ENCODE results near the gene JOSD1.
A peak's percentile ranks its signal among the peaks of the same experiment; 100 is the strongest.

Gene JOSD1

DNA sequence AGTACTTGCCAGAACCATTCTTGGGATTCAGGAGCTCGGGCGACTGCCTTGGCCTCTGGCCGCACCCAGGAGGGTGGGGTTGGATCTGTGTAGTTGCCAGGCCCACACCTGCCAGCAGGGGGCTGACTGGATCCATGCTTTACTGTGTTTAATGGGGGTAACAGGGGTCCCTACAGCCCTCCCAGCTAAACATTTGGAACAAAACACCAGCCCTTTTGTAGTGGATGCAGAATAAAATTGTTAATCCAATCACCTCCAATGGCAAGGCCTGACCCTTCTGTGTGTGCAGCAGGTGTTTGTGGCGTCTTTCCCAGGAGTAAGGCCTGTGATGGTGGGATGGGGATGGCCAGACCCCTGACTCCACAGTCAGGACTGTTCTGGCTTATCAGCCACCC, 32.6 kb upstream of the JOSD1 start:
- peak; percentile 37 for DNase-seq (ENCODE audit: low spot score)

DNA sequence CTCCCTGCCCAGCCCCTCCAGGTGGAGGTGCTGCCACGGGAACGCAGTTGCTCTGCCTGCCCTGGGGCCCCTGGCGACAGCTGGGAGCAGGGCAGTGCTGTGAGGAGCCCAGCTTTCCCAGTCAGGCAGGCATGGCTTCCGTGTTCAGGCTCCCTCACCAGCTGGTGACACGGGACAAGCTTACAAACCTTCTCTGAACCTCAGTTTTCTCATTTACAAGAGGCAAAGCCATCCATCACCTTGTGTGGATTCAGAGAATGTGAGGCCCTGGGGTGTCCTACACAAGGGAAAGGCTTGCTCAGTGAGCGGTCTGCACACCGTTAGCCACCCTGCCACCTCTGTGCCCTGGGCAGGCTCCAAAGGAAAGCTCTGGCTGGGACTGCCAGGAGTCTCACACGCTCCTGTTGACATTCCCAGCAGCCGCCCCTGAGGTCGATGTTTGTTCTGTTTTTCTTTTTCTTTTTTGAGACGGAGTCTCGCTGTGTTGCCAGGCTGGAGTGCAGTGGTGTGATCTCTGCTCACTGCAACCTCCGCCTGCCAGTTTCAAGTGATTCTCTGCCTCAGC, 31.6 kb upstream of the JOSD1 start:
- no peak for DNase-seq (ENCODE audit: low spot score)

DNA sequence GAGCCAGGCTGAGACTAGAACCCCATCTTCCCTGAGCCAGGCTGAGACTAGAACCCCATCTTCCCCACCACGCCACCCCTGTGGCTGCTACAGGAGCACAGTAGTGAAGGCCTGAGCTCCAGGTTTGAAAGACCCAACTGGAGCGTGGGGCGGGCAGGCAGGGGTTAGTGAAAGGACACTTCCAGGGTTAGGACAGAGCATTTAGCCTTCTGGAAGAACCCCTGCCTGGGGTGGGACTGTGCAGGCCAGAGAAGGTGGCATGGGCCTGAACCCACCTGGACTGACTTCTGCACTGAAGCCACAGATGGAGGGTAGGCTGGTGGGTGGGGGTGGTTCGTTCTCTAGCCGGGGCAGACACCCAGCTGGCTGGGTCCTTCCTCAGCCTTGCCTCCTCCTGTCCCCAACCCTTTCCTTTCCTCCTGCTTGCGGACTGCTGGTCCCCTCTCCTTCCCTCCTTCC, 31.0 kb upstream of the JOSD1 start:
- DNase-seq (ENCODE audit: low spot score), result no peak

DNA sequence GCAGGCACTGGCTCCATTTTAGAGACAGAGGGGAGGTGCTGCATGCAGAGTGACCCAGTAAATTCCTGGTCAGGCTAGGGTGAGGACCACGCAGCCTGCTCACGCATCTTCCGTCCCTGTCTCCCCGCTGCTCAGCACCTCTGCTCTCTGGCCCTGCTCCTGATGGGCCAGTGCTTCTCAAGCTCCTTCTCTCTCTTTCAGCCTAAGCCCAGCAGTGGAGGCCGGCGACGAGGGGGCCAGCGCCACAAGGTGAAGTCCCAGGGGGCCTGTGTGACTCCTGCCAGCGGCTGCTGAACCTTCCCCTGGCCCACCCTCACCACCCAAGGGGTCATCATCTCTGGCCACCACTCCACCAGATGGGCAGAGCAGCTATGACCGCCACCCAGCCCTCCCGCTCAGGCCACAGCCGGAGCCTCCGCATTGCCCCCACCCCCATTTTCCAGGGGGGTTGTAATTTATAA, 29.7 kb upstream of the JOSD1 start:
- no peak for DNase-seq (ENCODE audit: low spot score)

DNA sequence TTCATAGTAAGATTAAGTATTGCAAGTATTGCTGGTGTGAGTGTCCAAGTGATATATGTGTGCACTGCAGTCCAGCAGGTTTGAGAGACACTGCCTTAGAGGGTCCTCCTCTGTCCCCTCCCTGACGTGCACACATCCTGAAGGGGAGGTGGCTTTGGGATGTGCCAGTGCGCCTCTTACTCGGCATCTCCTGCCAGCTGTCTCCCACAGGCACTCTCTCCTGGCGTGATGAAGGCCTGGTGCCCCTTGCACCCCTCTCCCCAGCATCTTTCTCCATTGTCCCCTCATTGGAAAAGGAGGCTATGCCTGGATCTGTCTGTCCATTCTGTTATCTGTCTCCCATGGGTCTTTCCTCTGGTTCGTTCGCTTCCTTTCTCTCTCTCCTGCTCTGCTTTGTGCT, 29.2 kb upstream of the JOSD1 start:
- no peak for DNase-seq (ENCODE audit: low spot score)

DNA sequence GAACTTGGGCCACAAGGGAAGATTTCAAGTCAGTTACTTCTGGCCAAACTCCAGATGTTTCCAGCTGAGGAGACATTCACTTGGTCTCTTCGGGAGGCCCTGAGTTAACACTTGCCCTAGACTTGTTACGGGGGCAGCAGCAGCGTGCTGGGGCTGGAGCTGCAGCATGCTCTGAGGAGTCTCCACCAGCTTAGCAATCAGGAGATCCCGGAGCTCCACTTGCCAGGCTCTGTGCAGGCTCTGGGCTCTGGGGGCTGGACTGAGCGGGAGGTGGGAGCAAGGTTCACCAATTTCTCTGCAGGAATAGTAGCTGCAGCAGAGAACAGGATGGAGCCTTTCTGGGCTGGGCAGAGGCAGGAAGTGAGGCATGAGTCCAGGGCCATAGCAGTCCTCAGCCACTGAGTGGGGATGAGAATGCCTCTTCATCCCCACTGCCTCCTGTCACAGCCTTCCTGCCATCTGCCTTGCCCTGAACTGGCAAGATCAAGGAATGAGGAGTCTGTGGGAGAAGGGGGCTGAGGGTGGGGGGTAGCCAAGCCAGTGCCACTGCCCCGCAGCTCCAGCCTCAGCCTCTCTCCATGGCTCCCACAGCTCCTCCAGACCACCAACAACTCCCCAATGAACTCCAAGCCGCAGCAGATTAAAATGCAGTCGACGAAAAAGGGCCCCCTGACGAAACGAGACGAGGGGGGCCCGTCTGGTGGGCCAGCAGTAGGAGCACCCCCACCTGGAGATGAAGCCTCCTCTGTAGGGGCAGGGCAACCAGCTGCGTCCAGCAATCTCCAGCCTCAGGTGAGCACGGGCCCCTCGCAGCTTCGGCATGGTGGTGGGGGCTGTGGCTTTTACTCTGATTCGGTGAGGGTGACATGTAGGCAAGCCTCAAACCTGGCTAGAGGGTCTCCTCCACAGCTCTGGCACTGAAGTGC, 28.4 kb upstream of the JOSD1 start:
- no peak for DNase-seq (ENCODE audit: low spot score)

DNA sequence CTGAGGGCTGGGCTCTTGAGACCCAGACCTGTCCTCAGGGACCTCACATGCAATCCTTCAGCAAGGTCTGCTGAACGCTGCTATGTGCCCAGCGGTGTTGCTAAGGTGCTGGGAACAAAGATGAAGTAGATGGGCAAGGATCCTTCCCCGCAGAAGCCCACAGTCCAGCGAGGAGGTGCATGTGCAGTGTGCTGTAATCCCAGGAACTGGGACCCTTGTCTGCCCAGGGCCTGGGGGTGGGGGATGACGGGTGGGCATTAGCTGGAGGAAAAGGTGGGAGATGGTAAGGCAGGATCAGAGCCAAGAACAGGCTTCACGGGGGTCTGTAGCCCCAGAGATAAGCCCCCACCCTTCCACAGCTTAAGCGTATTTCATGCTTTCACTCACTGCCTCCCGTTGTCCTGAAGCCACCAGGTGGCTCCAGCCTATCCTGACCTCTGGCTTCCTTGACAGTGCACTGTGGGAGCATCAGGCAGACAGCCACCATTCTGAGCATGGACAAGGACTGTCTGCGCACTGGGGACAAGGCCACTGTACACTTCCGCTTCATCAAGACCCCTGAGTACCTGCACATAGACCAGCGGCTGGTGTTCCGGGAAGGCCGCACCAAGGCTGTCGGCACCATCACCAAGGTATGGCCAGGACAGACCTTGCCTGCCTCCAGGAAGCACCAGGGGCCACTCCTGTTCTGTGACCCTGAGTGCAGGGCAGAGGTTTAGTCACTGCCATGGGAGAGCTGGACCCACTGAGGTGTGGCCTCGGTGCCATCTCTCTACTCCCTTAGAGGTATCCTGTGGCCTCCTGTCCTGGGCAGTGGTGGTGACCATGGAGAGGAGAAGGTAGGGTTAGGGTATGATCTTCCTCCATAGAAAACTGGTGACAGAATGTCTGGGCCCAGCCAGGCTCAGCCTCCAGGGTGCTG, 27.0 kb upstream of the JOSD1 start:
- DNase-seq (ENCODE audit: low spot score), result no peak

DNA sequence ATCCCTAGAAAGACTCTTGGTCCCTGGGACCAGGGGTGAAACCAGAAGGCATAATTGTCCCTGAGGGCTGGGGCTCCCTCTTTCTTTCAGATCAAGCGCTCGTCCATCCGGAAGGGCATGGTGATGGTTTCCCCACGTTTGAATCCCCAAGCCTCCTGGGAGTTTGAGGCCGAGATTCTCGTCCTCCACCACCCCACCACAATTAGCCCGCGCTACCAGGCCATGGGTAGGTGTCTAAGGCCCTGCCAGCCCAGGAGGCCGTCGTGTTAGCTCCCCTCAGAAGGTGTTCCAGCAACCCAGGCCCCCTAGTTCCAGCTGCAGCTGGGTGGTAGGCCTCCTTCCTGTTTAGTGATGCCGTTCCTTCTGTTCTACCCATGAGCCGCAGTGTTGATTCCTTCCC, 26.4 kb upstream of the JOSD1 start:
- no peak for DNase-seq (ENCODE audit: low spot score)

DNA sequence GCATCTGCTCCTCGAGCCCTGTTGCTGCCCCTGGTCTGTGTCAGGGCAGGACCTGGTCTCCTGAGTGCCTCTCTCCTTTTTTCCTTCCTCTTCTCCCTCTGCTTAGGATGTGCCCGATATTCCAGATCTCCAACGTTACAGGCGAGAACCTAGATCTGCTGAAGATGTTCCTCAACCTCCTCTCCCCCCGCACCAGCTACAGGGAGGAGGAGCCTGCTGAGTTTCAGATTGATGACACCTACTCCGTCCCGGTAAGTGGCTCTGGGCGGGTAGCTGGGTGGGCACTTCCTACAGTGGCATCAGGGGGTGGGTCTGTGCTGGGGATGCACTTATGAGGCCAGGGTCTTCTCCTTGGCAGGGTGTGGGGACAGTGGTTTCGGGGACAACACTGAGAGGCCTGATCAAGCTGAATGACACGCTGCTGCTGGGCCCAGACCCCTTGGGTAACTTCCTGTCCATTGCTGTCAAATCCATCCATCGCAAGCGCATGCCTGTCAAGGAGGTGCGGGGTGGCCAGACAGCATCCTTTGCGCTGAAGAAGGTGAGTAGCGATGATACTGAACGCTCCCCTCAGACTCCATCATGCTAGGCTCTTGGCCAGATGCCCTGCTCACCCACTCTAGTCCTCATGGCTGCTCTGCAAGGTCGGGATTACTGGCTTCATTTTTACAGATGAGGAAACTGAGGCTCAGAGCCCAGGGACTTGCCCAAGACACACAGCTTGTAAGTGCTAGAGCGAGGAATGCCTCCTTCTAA, 25.3 kb upstream of the JOSD1 start:
- no peak for DNase-seq (ENCODE audit: low spot score)

DNA sequence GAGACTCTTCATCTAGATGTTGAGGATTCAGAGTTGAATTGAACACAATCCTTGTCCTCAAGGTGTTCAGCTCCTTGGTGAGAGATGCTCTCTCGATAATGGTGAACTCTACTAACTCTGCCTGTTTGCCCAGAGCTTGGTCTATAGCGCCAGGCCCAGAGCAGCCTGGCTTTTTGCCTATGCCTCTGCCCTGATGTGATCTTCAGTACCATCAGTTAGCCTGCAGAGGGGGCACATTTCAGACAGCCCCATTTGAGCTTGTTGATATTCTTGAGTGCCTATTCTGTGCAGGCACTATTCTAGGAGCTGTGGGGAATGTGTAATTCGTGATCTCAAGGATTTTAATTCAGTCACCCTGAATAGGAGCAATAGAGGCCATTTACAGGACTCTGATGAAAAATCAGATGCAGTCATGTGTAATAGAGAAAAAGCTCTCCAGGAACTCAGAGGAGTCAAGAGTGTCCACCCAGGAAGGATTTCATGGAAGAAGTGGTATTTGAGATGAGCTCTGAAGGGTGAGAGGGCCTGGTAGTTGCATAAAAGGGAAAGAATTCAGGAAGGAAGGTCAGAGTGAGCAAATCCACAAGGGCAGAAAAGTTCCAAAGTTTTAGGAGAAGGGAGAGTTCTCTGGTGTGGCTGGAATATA, 24.3 kb upstream of the JOSD1 start:
- peak; percentile 47 for DNase-seq (ENCODE audit: low spot score)

DNA sequence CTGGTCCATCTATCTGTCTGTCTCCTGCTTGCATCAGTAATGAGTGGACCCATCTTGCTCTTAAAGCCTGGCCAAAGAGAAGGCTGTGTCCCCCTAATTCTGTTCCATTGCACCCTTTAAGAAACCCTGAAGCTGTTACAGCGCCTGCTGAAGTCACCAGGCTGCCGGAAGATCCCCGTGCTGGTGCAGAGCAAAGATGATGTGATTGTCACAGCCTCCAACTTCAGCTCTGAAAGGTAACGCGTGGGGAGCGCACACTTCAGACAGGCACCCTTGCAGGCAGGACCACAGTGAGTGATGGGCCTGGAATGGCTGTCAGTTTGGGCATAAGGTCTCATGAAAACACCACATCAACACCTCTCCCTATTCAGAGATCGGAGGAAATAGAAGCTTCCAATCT, 23.4 kb upstream of the JOSD1 start:
- no peak for DNase-seq (ENCODE audit: low spot score)

DNA sequence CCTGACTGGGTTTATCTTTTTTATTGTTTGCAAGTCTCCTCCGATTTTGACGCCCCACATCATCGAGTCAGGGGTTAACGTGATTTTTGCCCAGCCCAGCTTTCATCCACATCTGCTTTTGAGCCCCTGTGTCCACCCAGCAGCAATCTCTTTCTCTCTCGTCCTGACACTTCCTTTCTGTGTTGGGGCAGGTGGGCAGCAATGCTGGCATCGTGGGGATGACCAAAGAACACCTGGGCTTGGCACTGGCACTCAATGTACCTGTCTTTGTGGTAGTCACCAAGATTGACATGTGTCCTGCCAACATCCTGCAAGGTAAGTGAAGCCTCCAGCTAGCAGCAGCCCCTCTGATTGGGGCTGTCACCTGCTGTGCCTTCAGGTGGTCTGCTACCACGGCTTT, 20.8 kb upstream of the JOSD1 start:
- DNase-seq (ENCODE audit: low spot score), result no peak

DNA sequence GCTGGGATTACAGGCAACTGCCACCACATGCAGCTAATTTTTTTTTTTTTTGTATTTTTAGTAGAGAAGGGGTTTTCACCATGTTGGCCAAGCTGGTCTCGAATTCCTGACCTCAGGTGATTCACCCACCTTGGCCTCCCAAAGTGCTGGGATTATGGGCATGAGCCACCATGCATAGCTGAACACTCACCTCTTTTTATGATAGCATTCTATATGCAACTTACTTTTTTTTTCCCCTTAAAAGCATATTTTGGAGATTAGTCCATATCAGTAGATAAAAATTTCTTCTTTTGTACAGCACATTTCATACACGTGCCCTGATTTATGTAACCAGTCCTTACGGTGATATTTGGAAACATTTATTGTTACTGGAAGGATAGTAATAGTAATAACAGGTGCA, 19.6 kb upstream of the JOSD1 start:
- peak; percentile 67 for DNase-seq (ENCODE audit: low spot score)

DNA sequence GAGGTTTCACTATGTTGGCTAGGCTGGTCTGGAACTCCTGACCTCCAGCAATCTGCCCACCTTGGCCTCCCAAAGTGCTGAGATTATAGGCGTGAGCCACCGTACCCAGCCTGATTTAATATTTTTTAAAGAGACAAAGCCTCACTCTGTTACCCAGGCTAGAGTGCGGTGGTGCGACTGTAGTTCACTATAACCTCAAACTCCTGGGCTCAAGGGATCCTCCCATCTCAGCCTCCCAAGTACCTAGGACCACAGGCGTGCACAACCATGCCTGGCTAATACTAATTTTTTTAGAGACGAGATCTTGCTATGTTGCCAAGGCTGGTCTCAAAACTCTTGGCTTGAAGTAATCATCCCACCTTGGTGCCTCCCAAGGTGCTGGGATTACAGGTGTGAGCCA, 18.5 kb upstream of the JOSD1 start:
- DNase-seq (ENCODE audit: low spot score), result no peak

DNA sequence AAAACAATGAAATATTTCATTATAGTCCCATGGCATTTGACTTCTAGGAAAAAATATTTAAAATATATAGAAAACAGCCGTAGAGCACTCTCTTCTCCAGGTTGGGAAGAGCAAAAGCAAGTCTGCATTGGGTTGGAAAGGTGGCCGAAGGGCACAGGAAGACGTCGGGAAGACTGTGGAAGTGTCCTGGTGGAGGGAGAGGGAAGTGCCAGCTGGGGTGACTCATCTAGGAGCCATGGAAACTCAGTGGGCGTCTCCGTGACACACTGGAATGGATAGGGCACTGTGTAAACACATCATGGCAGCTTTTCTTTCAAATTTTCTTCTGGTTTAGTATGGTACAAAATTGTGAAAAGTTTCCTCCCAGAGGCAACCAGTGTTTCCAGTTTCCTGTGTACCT, 17.7 kb upstream of the JOSD1 start:
- DNase-seq (ENCODE audit: low spot score), result peak; percentile 89

DNA sequence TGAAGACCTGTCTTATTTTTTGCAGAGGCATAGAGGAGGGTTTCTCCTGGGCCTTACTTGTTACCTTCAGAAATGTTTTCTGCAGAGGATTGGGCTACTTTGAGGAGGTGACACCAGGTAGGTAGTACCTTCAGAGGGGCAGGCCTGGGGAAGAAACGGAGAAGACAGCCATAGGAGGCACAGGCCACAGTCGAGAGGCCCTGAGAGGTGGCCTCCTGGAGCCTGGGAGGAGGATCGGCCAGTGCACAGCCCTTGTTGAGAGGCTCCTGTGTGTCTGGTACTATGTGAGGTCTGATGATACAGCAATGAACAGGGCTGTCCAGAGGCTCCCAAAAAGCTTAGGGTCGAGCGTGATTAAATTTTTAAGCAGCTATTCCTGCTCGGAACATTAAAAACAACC, 16.5 kb upstream of the JOSD1 start:
- DNase-seq (ENCODE audit: low spot score), result no peak

DNA sequence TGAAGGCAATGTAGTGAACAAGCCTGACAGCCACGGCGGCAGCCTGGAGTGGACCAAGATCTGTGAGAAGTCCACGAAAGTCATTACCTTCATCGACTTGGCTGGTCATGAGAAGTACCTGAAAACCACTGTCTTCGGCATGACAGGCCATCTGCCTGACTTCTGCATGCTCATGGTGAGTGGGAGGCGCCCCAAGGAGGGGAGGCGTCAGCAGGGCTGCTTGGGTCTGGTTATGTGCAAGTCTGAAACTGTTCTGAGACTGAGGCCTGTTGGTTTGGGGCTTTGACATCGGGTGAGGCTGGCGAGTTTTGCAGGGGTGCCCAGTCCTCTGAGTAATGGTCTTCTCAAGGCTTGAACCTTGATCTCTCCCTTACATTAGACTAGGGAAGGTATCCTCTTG, 16.1 kb upstream of the JOSD1 start:
- DNase-seq (ENCODE audit: low spot score), result no peak

DNA sequence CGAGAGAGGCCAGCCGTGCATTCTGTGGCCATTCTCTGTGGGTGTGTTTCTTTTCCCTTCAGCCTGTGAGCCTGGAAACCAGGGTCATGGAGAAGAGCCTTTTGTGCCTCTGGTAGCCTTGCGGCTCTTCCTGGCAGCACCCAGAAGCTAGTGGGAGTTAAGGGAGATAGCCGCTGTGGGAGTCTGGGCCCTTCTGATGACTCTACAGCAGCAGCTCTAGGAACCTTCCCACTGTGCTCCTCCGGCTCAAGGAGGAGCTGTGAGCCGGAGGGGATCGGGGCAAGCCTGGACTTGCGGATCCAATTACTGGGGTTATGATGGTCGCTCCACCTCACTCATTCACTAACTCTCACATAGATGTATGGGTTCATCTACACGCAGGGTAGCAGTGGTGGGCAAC, 15.5 kb upstream of the JOSD1 start:
- DNase-seq (ENCODE audit: low spot score), result no peak

DNA sequence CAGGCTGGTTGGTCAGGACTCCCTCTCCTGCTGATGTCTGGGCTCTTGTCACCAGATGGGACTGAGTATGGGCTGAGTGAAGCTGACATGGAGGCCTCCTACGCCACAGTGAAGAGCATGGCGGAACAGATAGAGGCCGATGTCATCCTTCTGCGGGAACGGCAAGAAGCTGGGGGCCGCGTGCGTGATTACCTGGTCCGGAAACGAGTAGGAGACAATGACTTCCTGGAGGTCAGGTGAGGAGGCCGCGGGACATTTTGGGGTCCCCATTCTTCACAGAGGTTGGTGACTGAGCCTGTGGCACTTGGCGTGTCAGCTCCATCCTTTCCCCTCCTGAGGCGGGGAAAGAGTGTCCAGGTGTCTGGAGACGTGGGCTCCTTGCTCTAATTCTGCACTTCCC, 15.1 kb upstream of the JOSD1 start:
- DNase-seq (ENCODE audit: low spot score), result no peak

DNA sequence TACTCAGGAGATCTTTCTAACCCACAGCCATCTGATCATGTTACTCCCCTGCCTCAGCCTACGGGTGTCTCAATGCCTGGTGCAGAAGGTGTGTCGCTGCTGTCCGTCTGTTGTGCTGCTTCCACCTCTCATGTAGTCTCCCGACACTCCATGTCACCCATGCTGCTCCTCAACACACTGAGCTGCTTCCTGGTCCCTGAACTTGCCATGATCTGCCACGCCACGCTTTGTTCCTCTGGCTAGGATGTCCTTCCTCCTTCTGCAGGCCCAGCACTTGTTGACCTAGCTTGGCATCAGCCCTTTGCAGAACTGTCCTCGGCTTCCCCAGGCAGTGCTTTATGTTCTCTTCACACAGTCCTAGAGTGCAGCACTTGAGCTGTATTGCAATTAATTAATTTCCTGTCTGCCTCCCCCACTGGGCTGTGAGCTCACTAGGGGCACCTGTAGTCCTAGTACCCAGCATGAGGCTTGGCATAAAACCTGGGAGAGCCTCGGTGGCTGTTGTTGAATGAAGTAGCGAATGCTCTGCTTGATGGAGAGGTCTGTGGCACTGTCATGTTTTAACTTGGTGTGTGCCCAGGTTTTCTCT, 14.5 kb upstream of the JOSD1 start:
- no peak for DNase-seq (ENCODE audit: low spot score)

DNA sequence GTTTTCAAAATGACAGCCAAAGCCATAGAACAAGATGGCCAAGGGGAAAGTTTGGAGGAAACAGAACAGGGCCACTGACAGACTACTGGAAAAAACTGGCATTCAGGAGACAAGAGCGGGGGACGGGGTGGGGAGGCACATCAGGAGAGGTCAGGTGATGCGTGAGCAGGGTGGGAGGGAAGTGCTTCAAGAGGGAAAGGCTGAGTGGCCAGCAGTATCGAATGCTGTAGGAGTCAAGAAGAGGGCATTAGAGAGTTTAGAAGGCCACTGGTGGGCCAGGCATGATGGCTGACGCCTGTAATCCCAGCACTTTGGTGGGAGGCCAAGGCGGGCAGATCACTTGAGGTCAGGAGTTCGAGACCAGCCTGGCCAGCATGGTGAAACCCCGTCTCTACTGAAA, 13.2 kb upstream of the JOSD1 start:
- no peak for DNase-seq (ENCODE audit: low spot score)
